Measurements from ENCODE around the gene HELZ. TPM values are rescaled to one million over a fixed set of nuclear protein-coding genes. Genes with fewer than 3 reads are reported as not detected.

The HELZ gene
- total RNA-seq, 1 experiment from 2014 or later = 16.3 TPM

- DNase-seq (ENCODE audit: extremely low read depth, low read depth) = no peak
These were observed 152.7 kb downstream of the HELZ start for GRCh38 chr17:67092291-67092690.

- DNase-seq (ENCODE audit: extremely low read depth, low read depth) = no peak
These were observed 154.7 kb downstream of the HELZ start for GRCh38 chr17:67090341-67090740.

GRCh38 chr17:67088639-67089038 lies 156.4 kb downstream of the HELZ start:
- no peak for DNase-seq (ENCODE audit: extremely low read depth, low read depth)

- DNase-seq (ENCODE audit: extremely low read depth, low read depth) = no peak
These were observed 159.6 kb downstream of the HELZ start for GRCh38 chr17:67085406-67085805.

GRCh38 chr17:67082107-67082506 lies 162.9 kb downstream of the HELZ start:
- DNase-seq (ENCODE audit: extremely low read depth, low read depth) = no peak

- no peak for DNase-seq (ENCODE audit: extremely low read depth, low read depth)
These were observed 164.2 kb downstream of the HELZ start for GRCh38 chr17:67080804-67081203.

- DNase-seq (ENCODE audit: extremely low read depth, low read depth) = no peak
These were observed 165.5 kb downstream of the HELZ start for GRCh38 chr17:67079491-67079890.

- DNase-seq (ENCODE audit: extremely low read depth, low read depth) = no peak
These were observed 166.7 kb downstream of the HELZ start for GRCh38 chr17:67078292-67078691.

- DNase-seq (ENCODE audit: extremely low read depth, low read depth) = no peak
These were observed 168.7 kb downstream of the HELZ start for GRCh38 chr17:67076290-67076689.

GRCh38 chr17:67074781-67075180 lies 170.2 kb downstream of the HELZ start:
- no peak for DNase-seq (ENCODE audit: extremely low read depth, low read depth)

GRCh38 chr17:67072885-67073284 lies 172.1 kb downstream of the HELZ start:
- DNase-seq (ENCODE audit: extremely low read depth, low read depth) = no peak

- no peak for DNase-seq (ENCODE audit: extremely low read depth, low read depth)
These were observed 173.4 kb downstream of the HELZ start for GRCh38 chr17:67071595-67071994.

GRCh38 chr17:67069603-67070136 lies 175.3 kb downstream of the HELZ start:
- no peak for DNase-seq (ENCODE audit: extremely low read depth, low read depth)

- DNase-seq (ENCODE audit: extremely low read depth, low read depth) = no peak
These were observed 176.0 kb downstream of the HELZ start for GRCh38 chr17:67068999-67069398.

GRCh38 chr17:67067571-67068482 lies 177.2 kb downstream of the HELZ start:
- DNase-seq (ENCODE audit: extremely low read depth, low read depth) = no peak

GRCh38 chr17:67066717-67067116 lies 178.3 kb downstream of the HELZ start:
- no peak for DNase-seq (ENCODE audit: extremely low read depth, low read depth)

- no peak for DNase-seq (ENCODE audit: extremely low read depth, low read depth)
These were observed 181.9 kb downstream of the HELZ start for GRCh38 chr17:67063141-67063540.

GRCh38 chr17:67059372-67059771 lies 185.6 kb downstream of the HELZ start:
- DNase-seq (ENCODE audit: extremely low read depth, low read depth) = no peak

GRCh38 chr17:67058036-67058435 lies 187.0 kb downstream of the HELZ start:
- DNase-seq (ENCODE audit: extremely low read depth, low read depth) = no peak

GRCh38 chr17:67056746-67057490 lies 188.1 kb downstream of the HELZ start:
- DNase-seq (ENCODE audit: extremely low read depth, low read depth) = no peak
